HG03095 (cell line): ENCODE measurements around the gene KLHL18.
"Not testable (repeated sequence)": the region's sequence is repeated elsewhere in the genome, so short reads cannot be mapped to it uniquely, and the experiment has no call there.

ENCODE experiments used
- ATAC-seq: cut with Tn5 transposase; IDR thresholded peaks from one replicate; pipeline ENCODE4 v1.9.1; 2021; ENCODE audit warnings: moderate library complexity; ENCODE audit not compliant: unreplicated experiment

KLHL18 gene

DNA sequence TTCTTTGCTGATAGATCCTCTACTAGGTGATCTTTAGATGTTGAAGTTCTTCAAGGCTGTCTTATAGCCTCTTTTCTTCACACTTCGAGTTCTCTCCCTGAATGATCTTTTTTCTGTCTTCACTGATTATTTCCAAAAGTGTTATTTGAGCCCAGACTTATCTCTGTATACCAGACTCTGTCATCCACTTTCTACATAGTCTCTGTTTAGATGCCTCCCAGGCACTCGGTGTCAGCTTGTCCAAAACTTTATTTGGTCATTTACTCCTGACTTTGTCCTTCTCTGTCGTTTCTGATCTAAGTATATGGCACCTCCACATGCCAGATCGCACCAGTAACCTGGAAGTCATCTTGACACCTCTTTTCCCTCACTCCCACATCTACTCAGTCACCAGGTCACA is 27.6 kb downstream of the KLHL18 start:
- no peak for ATAC-seq

GRCh38 chr3:47313341-47314055 is 30.8 kb downstream of the KLHL18 start:
- no peak for ATAC-seq

DNA sequence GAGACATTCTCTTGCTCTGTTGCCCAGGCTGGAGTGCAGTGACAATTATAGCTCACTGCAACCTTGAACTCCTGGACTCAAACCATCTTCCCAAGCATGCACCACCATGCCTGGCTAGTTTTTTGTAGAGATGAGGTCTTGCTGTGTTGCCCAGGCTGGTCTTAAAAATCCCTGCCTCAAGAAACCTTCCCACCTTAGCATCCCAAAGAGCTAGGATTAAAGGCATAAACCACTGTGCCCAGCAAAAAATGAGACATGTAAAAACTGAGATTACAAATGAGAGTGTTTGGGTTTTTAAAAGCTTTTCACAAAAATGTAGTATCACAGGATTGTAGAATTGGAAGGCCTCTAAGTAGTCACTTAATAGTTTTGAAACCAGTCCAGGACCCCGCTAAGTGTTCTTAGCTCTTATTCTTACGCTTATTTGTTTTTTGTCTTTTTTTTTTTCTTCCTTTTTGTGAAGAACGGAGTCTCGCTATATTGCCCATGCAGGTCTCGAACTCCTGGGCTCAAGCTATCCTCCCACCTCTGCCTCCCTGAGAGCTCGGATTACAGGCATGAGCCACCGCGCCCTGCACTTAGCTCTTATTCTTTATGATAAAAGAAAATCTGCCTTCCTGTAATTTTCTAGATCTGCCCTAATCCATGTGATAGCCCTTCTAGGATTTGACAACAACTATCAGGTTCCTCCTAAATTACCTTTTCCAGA is 31.5 kb downstream of the KLHL18 start:
- ATAC-seq = no peak

- ATAC-seq = no peak
Observed at GRCh38 chr3:47315069-47315647, 32.4 kb downstream of the KLHL18 start.

- not testable (repeated sequence) for ATAC-seq
Observed at GRCh38 chr3:47316151-47316550, 33.4 kb downstream of the KLHL18 start.

DNA sequence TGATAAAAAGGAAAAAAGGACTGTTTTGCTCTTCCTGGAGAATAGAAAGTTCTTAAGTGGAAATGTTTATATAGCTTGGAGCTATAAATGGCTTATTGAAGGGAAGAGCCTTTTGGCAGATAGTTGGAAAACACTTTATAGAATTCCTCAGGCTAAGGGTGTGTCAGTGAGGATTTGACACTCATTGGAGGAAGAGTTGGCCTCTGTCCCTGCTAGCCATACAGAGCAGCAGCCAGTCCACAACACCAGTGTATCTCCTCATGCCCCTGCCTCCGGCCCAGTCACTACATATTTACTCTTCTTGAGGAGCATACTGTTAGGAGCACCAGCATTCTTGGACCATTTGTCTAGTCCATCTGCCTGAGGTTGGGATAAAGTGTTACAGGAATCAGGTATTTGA is 36.2 kb downstream of the KLHL18 start:
- ATAC-seq = no peak

DNA sequence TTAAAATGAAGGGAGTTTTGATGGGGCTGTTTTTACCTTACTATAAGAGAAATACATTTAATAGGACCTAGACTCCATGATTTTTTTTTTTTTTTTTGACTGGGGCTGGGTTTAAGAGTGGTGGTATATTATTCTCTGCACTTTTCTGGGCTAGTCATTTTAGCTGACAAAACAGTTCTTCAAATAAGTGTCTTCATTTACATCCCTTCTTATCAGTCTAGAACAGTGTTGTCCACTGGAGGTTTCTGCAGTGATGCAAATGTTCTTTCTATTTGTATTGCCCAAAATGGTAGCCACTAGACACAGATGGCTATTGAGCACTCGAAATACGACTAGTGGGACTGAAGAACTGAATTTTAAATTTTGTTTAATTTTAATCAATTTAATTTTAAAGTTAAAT is 37.2 kb downstream of the KLHL18 start:
- no peak for ATAC-seq

- no peak for ATAC-seq
Observed at GRCh38 chr3:47323431-47324277, 40.9 kb downstream of the KLHL18 start.

DNA sequence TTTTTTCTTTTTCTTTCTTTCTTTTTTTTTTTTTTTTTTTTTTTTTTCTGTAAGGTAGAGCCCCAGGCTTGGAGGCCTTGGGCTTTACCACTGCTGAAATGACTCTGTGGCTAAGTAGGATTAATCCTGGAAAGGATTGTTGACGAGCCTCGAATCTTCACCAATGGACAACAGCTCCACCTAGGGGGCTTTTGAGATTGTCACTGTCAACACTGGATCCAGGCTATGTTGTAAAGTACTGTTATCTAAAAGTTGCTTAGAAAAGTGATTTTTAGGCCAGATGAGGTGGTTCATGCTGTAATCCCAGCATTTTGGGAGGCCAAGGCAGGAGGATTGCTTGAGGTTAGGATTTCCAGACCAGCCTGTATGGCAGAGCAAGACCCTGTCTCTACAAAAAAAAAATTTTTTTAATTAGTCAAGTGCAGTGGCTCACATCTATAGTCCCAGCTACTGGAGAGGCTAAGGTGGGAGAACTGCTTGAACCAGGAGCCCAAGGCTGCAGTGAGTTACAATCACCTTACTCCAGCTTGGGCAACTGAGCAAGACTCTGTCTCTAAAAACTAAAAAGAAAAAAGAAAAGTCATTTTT is 41.6 kb downstream of the KLHL18 start:
- no peak for ATAC-seq

- no peak for ATAC-seq
Observed at GRCh38 chr3:47333907-47334306, 51.2 kb downstream of the KLHL18 start.

DNA sequence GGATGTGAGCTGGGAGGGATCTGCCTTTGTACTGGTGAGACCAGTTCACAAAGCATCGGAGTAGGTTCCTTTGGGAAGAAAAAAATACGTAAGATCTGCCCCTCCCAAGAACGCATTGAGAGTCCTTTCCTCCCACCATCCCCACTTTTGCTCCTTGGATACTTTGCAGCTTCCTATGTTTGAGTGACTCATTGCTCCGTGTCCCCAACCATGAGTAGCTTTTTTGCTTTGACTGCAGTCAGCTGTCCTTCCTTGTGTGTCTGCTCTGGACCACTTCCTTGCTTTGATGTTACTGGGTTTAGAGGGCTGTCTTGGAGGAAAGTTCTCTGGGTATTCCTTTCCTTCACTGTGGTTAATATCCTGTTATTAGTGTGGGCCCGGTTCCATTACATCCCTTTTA is 54.9 kb downstream of the KLHL18 start:
- ATAC-seq = no peak

GRCh38 chr3:47339951-47340350 is 57.2 kb downstream of the KLHL18 start:
- ATAC-seq = no peak

DNA sequence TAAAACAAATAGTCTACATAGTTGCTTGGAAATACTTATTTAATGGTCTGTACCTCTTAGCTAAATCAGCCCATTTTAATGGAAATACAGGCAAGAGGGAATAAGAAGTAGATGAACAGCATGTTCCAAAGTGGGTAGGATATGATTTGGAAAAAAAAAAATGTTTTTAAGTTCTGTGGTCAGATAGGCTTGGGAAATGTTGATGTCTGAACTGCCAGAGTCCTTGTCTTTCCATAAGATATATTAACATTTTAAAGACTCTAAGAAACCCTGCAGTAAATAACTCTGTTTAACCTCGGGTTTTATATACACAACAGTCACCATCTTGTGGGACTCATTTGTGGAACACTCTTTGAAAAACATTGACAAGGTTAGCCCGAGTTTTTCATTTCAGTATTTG is 58.1 kb downstream of the KLHL18 start:
- ATAC-seq = no peak

DNA sequence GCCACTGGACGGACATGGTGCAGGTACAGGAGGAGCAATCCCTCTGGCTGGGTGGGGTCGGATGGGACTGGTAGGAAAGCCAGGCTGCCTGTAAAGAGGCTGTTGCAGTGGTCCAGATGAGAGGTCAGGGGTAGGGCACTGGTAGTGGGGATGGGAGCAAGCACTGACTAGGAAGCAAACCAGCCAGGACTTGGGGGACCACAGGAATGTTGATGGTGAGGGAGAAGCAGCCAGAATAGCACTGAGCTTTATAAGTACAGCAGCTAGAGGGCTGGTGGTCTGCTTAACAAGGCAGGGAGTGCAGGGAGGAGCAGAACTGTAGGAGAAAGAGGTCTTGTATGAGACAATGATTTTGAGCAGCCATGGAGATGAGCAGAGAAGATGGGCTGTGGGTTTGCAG is 59.4 kb downstream of the KLHL18 start:
- ATAC-seq = no peak

DNA sequence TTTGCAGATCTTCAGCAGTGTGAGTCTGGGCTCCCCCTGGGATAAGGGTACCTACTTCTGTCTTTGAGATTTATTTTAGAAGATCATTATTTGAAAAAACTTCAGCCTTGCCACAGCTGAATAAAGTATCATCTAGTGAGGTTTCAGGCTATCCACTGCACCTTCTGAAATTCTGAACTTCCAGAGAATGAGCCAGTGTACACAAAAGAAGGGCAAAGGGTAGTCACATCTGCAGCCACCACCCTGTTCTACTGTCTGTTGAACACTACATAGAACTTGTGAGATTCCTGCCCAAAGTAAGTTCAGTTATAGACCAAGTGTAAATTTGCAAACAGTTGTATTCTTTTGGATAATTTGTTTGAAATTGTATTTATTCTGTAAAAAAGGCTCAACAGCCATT is 60.1 kb downstream of the KLHL18 start:
- no peak for ATAC-seq

DNA sequence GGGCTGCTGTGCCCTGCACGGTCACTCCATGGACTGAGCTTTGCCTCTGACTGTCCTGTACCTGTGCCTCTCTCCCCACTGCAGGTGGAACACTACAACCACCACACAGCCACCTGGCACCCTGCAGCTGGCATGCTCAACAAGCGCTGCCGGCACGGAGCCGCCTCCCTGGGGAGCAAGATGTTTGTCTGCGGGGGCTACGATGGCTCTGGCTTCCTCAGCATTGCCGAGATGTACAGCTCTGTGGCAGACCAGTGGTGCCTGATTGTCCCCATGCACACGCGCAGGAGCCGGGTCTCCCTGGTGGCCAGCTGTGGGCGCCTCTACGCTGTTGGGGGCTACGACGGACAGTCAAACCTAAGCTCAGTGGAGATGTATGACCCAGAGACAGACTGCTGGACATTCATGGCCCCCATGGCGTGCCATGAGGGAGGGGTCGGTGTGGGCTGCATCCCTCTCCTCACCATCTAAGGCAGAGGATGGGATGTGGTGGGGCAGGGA is 60.8 kb downstream of the KLHL18 start:
- ATAC-seq = no peak

DNA sequence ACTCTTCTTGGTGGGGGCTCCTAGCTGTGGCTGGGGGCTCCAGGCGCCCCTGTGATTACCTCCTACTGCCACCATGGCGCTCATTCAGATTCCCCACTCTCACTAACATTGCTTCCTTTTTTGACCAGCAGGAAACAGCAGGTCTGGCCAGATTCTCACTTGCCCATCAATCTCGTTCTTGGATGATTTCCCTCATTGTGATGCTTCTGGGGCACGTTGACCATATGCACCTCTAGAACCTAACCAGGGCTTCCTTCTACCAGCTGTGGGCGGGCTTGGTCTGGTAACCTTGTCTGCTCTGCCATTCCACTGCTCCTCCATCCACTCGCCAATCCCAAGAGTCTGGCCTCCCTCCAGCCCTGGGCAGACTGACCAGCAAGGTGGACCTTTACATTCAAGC is 62.2 kb downstream of the KLHL18 start:
- no peak for ATAC-seq

DNA sequence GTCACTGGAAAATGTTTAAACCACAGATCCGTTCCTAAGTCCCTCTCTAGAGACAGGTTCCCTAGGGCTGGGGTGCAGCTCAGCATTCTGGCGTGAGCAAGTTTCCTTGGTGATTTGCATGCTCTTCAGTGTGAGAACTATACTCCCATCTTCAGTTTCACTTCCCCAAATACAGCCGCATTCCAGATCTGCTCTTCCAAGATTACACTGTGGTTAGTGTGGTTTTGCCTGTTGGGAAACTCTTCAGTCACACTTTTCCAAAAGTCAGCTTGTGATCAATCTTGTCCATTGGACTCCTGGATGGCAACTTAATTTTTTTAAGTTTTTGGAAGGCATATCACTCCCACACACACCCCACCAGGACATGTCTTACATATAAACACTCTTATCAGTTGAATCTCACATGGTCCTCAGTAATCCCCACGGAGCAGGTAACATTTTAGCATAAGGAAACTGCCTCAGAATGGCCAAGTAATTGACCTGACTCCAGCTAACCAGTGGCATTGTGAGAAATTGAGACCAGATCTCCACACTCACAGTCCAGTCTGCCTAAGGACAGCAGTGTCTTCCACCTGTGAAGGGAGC is 64.6 kb downstream of the KLHL18 start:
- ATAC-seq = peak; percentile 75

- ATAC-seq = no peak
Observed at GRCh38 chr3:47348411-47349154, 65.8 kb downstream of the KLHL18 start.

DNA sequence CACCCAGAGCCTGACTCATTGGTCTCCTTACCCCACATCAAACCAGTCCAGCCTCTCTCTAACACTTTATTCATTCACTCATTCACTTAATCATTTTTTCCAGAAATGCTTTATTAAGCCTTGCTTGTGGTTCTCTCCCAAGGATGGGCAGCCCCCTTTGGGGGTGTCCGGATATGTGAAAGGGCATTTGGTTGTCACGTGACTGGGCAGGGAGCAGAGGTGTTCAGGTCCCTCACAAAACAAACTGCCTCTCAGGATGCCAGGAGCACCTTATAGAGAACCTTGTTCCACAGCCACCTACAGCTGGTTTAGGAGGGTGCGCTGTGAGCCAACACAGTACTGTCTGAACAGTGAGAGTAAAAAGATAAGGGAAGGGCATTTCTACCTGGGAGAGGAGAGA is 72.3 kb downstream of the KLHL18 start:
- ATAC-seq = no peak
